Measurements from ENCODE around the gene TMEM38B. TPM values are rescaled to one million over a fixed set of nuclear protein-coding genes. Genes with fewer than 3 reads are reported as not detected.

Gene TMEM38B
- total and polyA plus RNA-seq, 7 donors = 33.9 to 129 (median 69.8) TPM

- no peak overlapping the region for H3K4me3 ChIP-seq
- ATAC-seq (no peak), DNase-seq (no peak)
- peaks cover 12% of the 10 kb centered on the region for H3K4me1 ChIP-seq
- intact Hi-C loops (cut with DNase I) = loop anchor here in 1 of 2 donors (5.0 kb wide), 1 partner anchor 42 kb away; no protein-coding TSS in a partner anchor
- WGBS, 3 donors = 53 to 76% (median 57%) methylated on average over 8 of the region's 8 CpGs
- no peaks in the 10 kb centered on the region for H3K36me3 ChIP-seq (ENCODE audit: insufficient read depth in 1 of 2, low read depth in 1 of 2)
- no peak for TF ChIP-seq CTCF (IDR thresholded peaks at IDR 0.05)
- no peaks in the 10 kb centered on the region for H3K27me3 ChIP-seq (ENCODE audit: insufficient read depth in 3 of 3, low read length in 2 of 3)
- no peaks in the 10 kb centered on the region for H3K9me3 ChIP-seq
- no peak overlapping the region for H3K27ac ChIP-seq
Measured at GRCh38 chr9:105679257-105680022, 14.9 kb upstream of the TMEM38B start.

GRCh38 chr9:105681313-105681712 lies 13.0 kb upstream of the TMEM38B start:
- intact Hi-C loops (cut with DNase I) = loop anchor here in 1 of 2 donors (5.0 kb wide), 1 partner anchor 44 kb away; no protein-coding TSS in a partner anchor
- 90 to 94% (median 94%) methylated on average over 2 of the region's 2 CpGs for WGBS, 3 donors
- H3K27ac ChIP-seq = no peak overlapping the region

GRCh38 chr9:105681724-105682123 lies 12.6 kb upstream of the TMEM38B start:
- peak in 1 of 4 donors; percentile 47 for ATAC-seq
- H3K27ac ChIP-seq = no peak overlapping the region

More at GRCh38 chr9:105681313-105681712, 13.0 kb upstream of the TMEM38B start:
- no peak for ATAC-seq
- no peak for TF ChIP-seq CTCF (IDR thresholded peaks at IDR 0.05)
- Histone ChIP-seq H3K27me3 (ENCODE audit: insufficient read depth in 3 of 3, low read length in 2 of 3) (no peaks in the 10 kb centered on the region), H3K4me3 (no peak overlapping the region), H3K36me3 (ENCODE audit: insufficient read depth in 1 of 2, low read depth in 1 of 2) (no peaks in the 10 kb centered on the region), H3K9me3 (no peaks in the 10 kb centered on the region), H3K4me1 (peaks cover 18% of the 10 kb centered on the region)
- DNase-seq = no peak

GRCh38 chr9:105683688-105684275 lies 10.6 kb upstream of the TMEM38B start:
- Histone ChIP-seq H3K36me3 (ENCODE audit: insufficient read depth in 1 of 2, low read depth in 1 of 2) (no peaks in the 10 kb centered on the region), H3K4me1 (peaks cover 18% of the 10 kb centered on the region), H3K27ac (peak overlapping the region; percentile 82), H3K4me3 (no peak overlapping the region), H3K27me3 (ENCODE audit: insufficient read depth in 3 of 3, low read length in 2 of 3) (no peaks in the 10 kb centered on the region), H3K9me3 (no peaks in the 10 kb centered on the region)
- TF ChIP-seq CTCF (IDR thresholded peaks at IDR 0.05) = no peak
- intact Hi-C loops (cut with DNase I) = loop anchor here in 1 of 2 donors (5.0 kb wide), 1 partner anchor 46 kb away; no protein-coding TSS in a partner anchor
- 18 to 38% (median 27%) methylated on average over 1 of the region's 1 CpG for WGBS, 3 donors
- DNase-seq = no peak
- ATAC-seq = peak; percentile 91 to 94 (median 92)

More at GRCh38 chr9:105681724-105682123, 12.6 kb upstream of the TMEM38B start:
- WGBS, 3 donors = 86 to 100% (median 97%) methylated on average over 1 of the region's 1 CpG
- Histone ChIP-seq H3K36me3 (ENCODE audit: insufficient read depth in 1 of 2, low read depth in 1 of 2) (no peaks in the 10 kb centered on the region), H3K27me3 (ENCODE audit: insufficient read depth in 3 of 3, low read length in 2 of 3) (no peaks in the 10 kb centered on the region), H3K9me3 (no peaks in the 10 kb centered on the region), H3K4me3 (no peak overlapping the region), H3K4me1 (peaks cover 18% of the 10 kb centered on the region)
- TF ChIP-seq CTCF (IDR thresholded peaks at IDR 0.05) = no peak
- DNase-seq = no peak
- intact Hi-C loops (cut with DNase I) = loop anchor here in 1 of 2 donors (5.0 kb wide), 1 partner anchor 44 kb away; no protein-coding TSS in a partner anchor

Data from psoas muscle (tissue), 8 donors.